BJ (cell line): Measurements from ENCODE around the gene FDXR. TPM values are rescaled to one million over a fixed set of nuclear protein-coding genes. Genes with fewer than 3 reads are reported as not detected.
A peak's percentile ranks its signal among the peaks of the same experiment; 100 is the strongest.

Experiments used
- CTCF ChIA-PET: fragments of 350-600 bp; formaldehyde crosslinking; extraction: SDS; loops from one replicate; lab custom pipeline; 2021; ENCODE audit warnings: antibody characterized with exemption, inconsistent platforms; lab: Yijun Ruan, JAX
- POLR2A ChIA-PET: fragments of 300-600 bp; sonication (Branson Sonifier 250); formaldehyde crosslinking; extraction: SDS; loops from one replicate; lab custom pipeline; 2021; ENCODE audit warnings: antibody characterized with exemption; lab: Charles Lee
- DNase-seq: peaks from one replicate; pipeline ENCODE4 v3.0.0-alpha.2; 2011; ENCODE audit warnings: low read depth
- H3K27me3 ChIP-seq: 2 replicates; pipeline ENCODE4 v1.6.0; 2011; ENCODE audit warnings: low read length; ENCODE audit not compliant: control insufficient read depth, insufficient read depth
- H3K36me3 ChIP-seq: 2 replicates; pipeline ENCODE4 v1.5.1; 2011; ENCODE audit warnings: low read length; ENCODE audit not compliant: control insufficient read depth, insufficient read depth
- H3K4me3 ChIP-seq: 2 replicates; pipeline ENCODE4 v1.5.1; 2011; ENCODE audit warnings: low read depth, mild to moderate bottlenecking, control low read depth, low read length
- CTCF ChIP-seq: IDR thresholded peaks from 2 replicates; pipeline ENCODE4 v1.5.1; 2011; ENCODE audit warnings: low read depth, mild to moderate bottlenecking, control low read depth, inconsistent platforms, low read length, moderate library complexity; ENCODE audit not compliant: insufficient read depth
- polyA plus RNA-seq: library from polyadenylated mRNA; depleted of rRNA; stranded (reverse); fragments of >200 nt; gene quantifications from 2 replicates; pipeline ENCODE4 v1.2.3, GENCODE V29; 2011

FDXR gene
- polyA plus RNA-seq, 1 experiment: 38.0 TPM

- no peak for DNase-seq
- Histone ChIP-seq H3K4me3 (no peak overlapping the region), H3K27me3 (peaks cover 46% of the 10 kb centered on the region), H3K36me3 (peaks cover 9% of the 10 kb centered on the region)
- ChIA-PET CTCF (interaction anchor here (0.6 to 17.3 kb wide), 9 partner anchors 15 to 151 kb away, joined by 3 to 297 read pairs (median 5); no protein-coding TSS in a partner anchor), POLR2A (no interaction called here)
- TF ChIP-seq CTCF: 0 out of 2 replicates have a peak, but pooled peaks have one; percentile 1
These were observed 12.4 kb downstream of the FDXR start for GRCh38 chr17:74860229-74860871.

GRCh38 chr17:74859459-74860228 lies 13.2 kb downstream of the FDXR start, which contains the start of gene GRIN2C:
Gene GRIN2C (minus strand): TSS chr17:74859885. CDS start chr17:74855092, 4,793 bp downstream.
- ChIA-PET CTCF (interaction anchor here (0.6 to 17.3 kb wide), 9 partner anchors 14 to 150 kb away, joined by 3 to 297 read pairs (median 5); no protein-coding TSS in a partner anchor), POLR2A (no interaction called here)
- Histone ChIP-seq H3K36me3 (peaks cover 8% of the 10 kb centered on the region), H3K27me3 (peaks cover 50% of the 10 kb centered on the region), H3K4me3 (no peak within 1 kb of the TSS)
- DNase-seq: no peak
- TF ChIP-seq CTCF: 0 out of 2 replicates have a peak, but pooled peaks have one; percentile 18

GRCh38 chr17:74858672-74859458 lies 13.9 kb downstream of the FDXR start:
- DNase-seq: no peak
- Histone ChIP-seq H3K27me3 (peaks cover 54% of the 10 kb centered on the region), H3K4me3 (no peak overlapping the region), H3K36me3 (peaks cover 6% of the 10 kb centered on the region)
- TF ChIP-seq CTCF: no peak
- POLR2A ChIA-PET: no interaction called here
- CTCF ChIA-PET: interaction anchor here (0.9 to 17.3 kb wide), 5 partner anchors 14 to 113 kb away, joined by 3 to 297 read pairs (median 115); no protein-coding TSS in a partner anchor

GRCh38 chr17:74857191-74857590 lies 15.6 kb downstream of the FDXR start:
- Histone ChIP-seq H3K36me3 (no peaks in the 10 kb centered on the region), H3K27me3 (peaks cover 66% of the 10 kb centered on the region), H3K4me3 (no peak overlapping the region)
- ChIA-PET POLR2A (no interaction called here), CTCF (interaction anchor here (1.4 to 17.3 kb wide), 3 partner anchors 8 to 65 kb away, joined by 4 to 297 read pairs (median 164); no protein-coding TSS in a partner anchor)
- no peak for TF ChIP-seq CTCF
- DNase-seq: no peak
